Smooth muscle cell (in vitro differentiated cells): Measurements from ENCODE around the gene PSENEN. TPM values are rescaled to one million over a fixed set of nuclear protein-coding genes. Genes with fewer than 3 reads are reported as not detected.

Experiments used
- DNase-seq: peaks from one replicate; lab custom pipeline; 2025; ENCODE audit not compliant: unreplicated experiment; lab: John Stamatoyannopoulos, UW
- H2AFZ ChIP-seq: fragments of 200-600 bp; sonication (generic); 2 replicates; pipeline ENCODE4 v1.6.0; 2016; ENCODE audit warnings: antibody characterized with exemption, low read depth, mild to moderate bottlenecking
- H3F3A ChIP-seq: fragments of 200-600 bp; sonication (generic); 2 replicates; pipeline ENCODE4 v1.6.0; 2017; ENCODE audit warnings: antibody characterized with exemption, low read depth
- H3K27ac ChIP-seq: fragments of 200-600 bp; sonication (generic); 2 replicates; pipeline ENCODE4 v1.5.1; 2016; ENCODE audit warnings: low read depth, mild to moderate bottlenecking
- H3K27me3 ChIP-seq: fragments of 200-600 bp; sonication (generic); 2 replicates; pipeline ENCODE4 v1.6.1; 2016; ENCODE audit warnings: low read depth, mild to moderate bottlenecking
- H3K36me3 ChIP-seq: fragments of 200-600 bp; sonication (generic); 2 replicates; pipeline ENCODE4 v1.5.1; 2016; ENCODE audit warnings: low read depth
- H3K4me1 ChIP-seq: fragments of 200-600 bp; sonication (generic); 2 replicates; pipeline ENCODE4 v1.5.1; 2016; ENCODE audit warnings: low read depth
- H3K4me2 ChIP-seq: fragments of 200-600 bp; sonication (generic); 2 replicates; pipeline ENCODE4 v1.6.0; 2016; ENCODE audit warnings: mild to moderate bottlenecking
- H3K4me3 ChIP-seq: fragments of 200-600 bp; sonication (generic); 2 replicates; pipeline ENCODE4 v1.5.1; 2016; ENCODE audit warnings: mild to moderate bottlenecking
- H3K79me2 ChIP-seq: fragments of 200-600 bp; sonication (generic); 2 replicates; pipeline ENCODE4 v1.6.0; 2016; ENCODE audit warnings: low read depth, mild to moderate bottlenecking
- H3K9ac ChIP-seq: fragments of 200-600 bp; sonication (generic); 2 replicates; pipeline ENCODE4 v1.6.0; 2016; ENCODE audit warnings: low read depth
- H3K9me3 ChIP-seq: fragments of 200-600 bp; sonication (generic); replicated peaks from 2 replicates; pipeline ENCODE4 v1.5.1; 2016; ENCODE audit warnings: low read depth
- H4K20me1 ChIP-seq: fragments of 200-600 bp; sonication (generic); 2 replicates; pipeline ENCODE4 v1.6.0; 2016; ENCODE audit warnings: low read depth
- WGBS: methylation state at CpG from one replicate; pipeline ENCODE4 v1.1.7; 2016; ENCODE audit warnings: low lambda C conversion rate; 5-methylcytosine and 5-hydroxymethylcytosine counted together
- polyA plus RNA-seq: library from polyadenylated mRNA; unstranded; fragments of >200 nt; fragmentation: Nextera tagmentation; extraction: Ambion mirVana; gene quantifications from 2 replicates; pipeline ENCODE4 v1.2.1, GENCODE V29; 2016
- total RNA-seq: library from RNA; depleted of rRNA; stranded (reverse); fragments of >200 nt; gene quantifications from 2 replicates; pipeline ENCODE4 v1.2.3, GENCODE V29; 2014
- TF ChIP-seq, protein P1 (sequence below): fragments of 200-600 bp; sonication (generic); IDR thresholded peaks from 2 replicates; pipeline ENCODE4 v1.5.1; 2017; ENCODE audit warnings: borderline replicate concordance, mild to moderate bottlenecking, antibody characterized with exemption; ENCODE audit not compliant: insufficient read depth, poor library complexity, severe bottlenecking

PSENEN gene
- total and polyA plus RNA-seq, 2 experiments from 2014 or later, result 65.4 to 137 TPM

DNA sequence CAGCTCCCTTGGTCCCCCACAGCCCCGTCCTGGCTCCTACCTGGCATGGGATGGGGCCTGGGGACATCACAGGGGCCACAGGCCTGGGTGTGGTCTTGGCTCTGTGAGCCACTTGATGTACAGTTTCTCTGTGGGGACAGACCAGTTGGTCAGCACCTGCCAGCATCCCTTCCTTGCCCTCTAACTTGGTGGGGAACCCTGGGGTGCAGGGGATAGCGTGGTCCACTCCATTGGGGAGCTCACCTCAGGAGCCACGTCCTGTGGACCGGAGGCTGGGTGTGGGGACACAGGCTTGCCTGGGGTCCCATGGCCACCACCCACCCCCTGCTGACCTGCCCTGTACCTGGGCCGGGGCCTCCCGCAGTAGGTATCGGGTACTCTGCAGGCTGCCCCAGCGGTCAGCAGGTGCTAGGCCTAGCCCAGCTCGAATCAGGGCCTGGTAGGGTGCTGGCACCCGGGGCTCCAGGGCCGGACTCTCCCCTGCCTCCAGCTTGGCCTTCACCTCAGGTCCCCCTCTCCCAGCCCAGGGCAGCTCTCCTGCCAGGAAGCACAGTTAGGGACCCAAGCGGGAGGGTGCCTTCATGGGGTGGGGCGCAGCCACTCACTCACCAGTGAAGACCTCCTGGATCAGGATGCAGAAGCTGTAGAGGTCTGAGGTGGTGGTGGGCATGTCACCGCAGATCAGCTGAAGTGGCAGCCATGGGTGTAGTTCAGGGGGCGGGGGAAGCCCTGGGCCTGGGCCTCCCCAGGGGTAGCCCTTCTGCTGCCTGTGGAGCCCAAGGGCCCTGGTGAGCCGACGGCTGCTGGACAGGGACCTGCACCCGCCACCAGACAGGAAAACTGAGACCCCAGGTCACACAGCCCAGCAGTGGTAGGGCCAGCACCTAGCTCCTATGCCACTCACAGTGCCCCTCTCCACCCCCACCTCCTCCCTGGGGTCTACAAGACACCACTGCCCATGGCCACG is 44.8 kb downstream of the PSENEN start:
- H3K27me3 ChIP-seq, result no peaks in the 10 kb centered on the region
- no peak for DNase-seq
- no peak overlapping the region for H3K9ac ChIP-seq
- H3K79me2 ChIP-seq, result no peaks in the 10 kb centered on the region
- H4K20me1 ChIP-seq, result no peaks in the 10 kb centered on the region
- no peak overlapping the region for H2AFZ ChIP-seq
- no peaks in the 10 kb centered on the region for H3K9me3 ChIP-seq
- WGBS, result 84% methylated on average over 19 of the region's 19 CpGs
- TF ChIP-seq, protein P1, sequence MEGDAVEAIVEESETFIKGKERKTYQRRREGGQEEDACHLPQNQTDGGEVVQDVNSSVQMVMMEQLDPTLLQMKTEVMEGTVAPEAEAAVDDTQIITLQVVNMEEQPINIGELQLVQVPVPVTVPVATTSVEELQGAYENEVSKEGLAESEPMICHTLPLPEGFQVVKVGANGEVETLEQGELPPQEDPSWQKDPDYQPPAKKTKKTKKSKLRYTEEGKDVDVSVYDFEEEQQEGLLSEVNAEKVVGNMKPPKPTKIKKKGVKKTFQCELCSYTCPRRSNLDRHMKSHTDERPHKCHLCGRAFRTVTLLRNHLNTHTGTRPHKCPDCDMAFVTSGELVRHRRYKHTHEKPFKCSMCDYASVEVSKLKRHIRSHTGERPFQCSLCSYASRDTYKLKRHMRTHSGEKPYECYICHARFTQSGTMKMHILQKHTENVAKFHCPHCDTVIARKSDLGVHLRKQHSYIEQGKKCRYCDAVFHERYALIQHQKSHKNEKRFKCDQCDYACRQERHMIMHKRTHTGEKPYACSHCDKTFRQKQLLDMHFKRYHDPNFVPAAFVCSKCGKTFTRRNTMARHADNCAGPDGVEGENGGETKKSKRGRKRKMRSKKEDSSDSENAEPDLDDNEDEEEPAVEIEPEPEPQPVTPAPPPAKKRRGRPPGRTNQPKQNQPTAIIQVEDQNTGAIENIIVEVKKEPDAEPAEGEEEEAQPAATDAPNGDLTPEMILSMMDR, result no peak
- no peaks in the 10 kb centered on the region for H3F3A ChIP-seq
- H3K27ac ChIP-seq, result no peak overlapping the region
- H3K36me3 ChIP-seq, result no peaks in the 10 kb centered on the region
- H3K4me1 ChIP-seq, result no peaks in the 10 kb centered on the region
- H3K4me2 ChIP-seq, result no peak overlapping the region
- H3K4me3 ChIP-seq, result no peak overlapping the region

DNA sequence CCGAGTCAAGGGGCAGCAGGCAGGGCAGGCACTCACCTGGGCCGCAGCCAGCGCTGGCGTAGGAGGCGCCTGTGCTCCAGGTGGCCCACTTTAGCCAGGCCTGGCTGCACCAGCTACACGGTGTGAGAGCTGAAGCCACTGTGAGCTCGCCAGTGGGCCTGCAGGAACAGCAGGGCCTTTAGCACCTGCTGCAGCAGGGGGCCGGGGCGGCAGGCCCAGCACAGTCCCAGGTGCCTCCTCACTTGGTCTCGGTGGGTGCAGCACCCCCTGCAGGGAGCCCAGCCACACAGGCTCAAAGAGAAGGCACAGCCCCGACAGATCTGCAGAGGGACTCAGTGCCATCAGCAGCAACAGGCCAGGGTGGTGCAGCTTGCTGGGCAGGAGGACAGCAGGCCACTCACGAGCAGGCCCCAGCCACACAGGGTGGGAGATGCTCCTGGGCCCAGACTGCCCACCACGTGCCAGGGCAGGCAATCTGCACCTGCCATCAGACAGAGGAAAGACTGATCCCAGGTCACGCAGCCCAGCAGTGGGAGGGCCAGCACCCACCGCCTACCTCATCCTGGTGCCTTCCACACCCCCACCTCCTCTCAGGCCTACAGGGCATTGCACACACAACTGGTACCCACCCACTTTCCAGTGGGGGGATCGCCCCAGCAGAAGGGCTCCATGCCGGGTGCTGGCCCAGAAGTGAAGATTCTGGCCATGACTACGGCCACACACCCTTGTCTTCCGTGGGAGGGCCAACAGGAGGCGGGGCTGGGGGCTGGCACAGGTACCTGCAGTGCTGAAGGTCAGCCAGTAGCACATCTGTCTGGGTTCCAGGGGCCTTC is 45.7 kb downstream of the PSENEN start:
- Histone ChIP-seq H3K27ac (no peak overlapping the region), H3K4me2 (no peak overlapping the region), H4K20me1 (no peaks in the 10 kb centered on the region), H3K79me2 (no peaks in the 10 kb centered on the region), H3K4me3 (no peak overlapping the region), H3K9ac (no peak overlapping the region), H3K27me3 (peaks cover 3% of the 10 kb centered on the region), H3K9me3 (no peaks in the 10 kb centered on the region), H3F3A (no peaks in the 10 kb centered on the region), H3K36me3 (no peaks in the 10 kb centered on the region), H3K4me1 (no peaks in the 10 kb centered on the region), H2AFZ (no peak overlapping the region)
- WGBS, result 78% methylated on average over 18 of the region's 20 CpGs
- no peak for DNase-seq
- TF ChIP-seq, protein P1, result no peak

DNA sequence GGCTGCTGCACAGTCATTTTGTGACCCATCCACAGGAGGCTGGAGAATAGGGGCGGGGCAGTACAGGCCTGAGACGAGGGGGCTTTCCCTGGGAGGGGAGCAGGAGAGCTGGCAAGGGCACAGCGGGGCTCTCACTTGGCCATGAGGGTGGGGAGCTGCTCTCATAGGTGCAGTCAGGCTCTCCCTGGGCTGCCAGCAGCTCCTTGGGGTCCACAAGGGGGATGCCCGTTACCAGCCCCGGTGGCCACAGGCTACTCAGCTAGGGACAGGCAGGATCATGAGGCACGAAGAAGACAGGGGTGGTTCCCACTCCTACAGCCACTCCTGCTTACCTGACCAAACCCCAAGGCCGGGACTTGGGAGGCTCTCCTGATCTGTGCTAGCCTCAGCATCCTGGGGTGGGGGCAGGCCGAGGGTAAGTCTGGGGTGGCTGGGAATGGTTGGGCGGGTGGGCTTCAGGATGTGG is 46.4 kb downstream of the PSENEN start:
- Histone ChIP-seq H3K27ac (no peak overlapping the region), H3K36me3 (no peaks in the 10 kb centered on the region), H3K27me3 (peaks cover 10% of the 10 kb centered on the region), H3K4me2 (no peak overlapping the region), H3K9me3 (no peaks in the 10 kb centered on the region), H3K4me3 (no peak overlapping the region), H3K79me2 (no peaks in the 10 kb centered on the region), H3F3A (no peaks in the 10 kb centered on the region), H4K20me1 (no peaks in the 10 kb centered on the region), H2AFZ (no peak overlapping the region), H3K4me1 (no peaks in the 10 kb centered on the region), H3K9ac (no peak overlapping the region)
- no peak for DNase-seq
- TF ChIP-seq, protein P1, result no peak
- WGBS, result 96% methylated on average over 7 of the region's 9 CpGs
